Measurements from ENCODE around the gene ACR.

ACR gene

DNA sequence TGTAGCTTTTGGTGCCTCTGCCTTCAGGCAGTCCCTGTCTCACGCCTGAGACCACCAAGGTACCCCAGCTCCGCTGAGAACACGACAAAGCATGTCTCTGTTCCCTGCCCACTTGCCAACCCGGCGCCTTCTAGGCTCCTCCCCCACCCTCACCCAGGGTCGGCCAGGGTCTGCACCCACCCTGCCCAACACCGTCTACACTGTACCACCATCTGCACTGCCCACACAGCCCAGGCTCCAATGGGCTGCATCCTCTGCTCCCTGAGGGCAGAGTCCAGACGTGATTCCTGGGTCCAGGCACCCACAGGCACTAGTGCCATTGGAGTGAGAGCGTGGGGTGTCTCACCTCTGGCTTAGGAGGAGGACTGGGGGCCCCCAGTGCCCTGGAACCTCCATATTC is 22.8 kb upstream of the ACR start:
- Histone ChIP-seq H3K27me3 (ENCODE audit: low read length) (no peaks in the 10 kb centered on the region), H3K27ac (ENCODE audit: low read depth, low read length) (no peak overlapping the region), H3K79me2 (ENCODE audit: insufficient read depth, low read length) (no peaks in the 10 kb centered on the region), H4K20me1 (ENCODE audit: low read depth, low read length) (no peaks in the 10 kb centered on the region), H3K4me2 (ENCODE audit: low read depth, low read length, poor library complexity, severe bottlenecking) (no peak overlapping the region), H3K4me3 (ENCODE audit: insufficient read depth, low read length, poor library complexity, severe bottlenecking) (no peak overlapping the region), H3K36me3 (ENCODE audit: low read length) (no peaks in the 10 kb centered on the region), H3K9me2 (replicated peaks; ENCODE audit: insufficient read depth, low read length) (no peaks in the 10 kb centered on the region), H2AFZ (ENCODE audit: low read depth, low read length, severe bottlenecking) (no peak overlapping the region), H3F3A (ENCODE audit: insufficient read depth) (no peaks in the 10 kb centered on the region), H3K9me3 (ENCODE audit: insufficient read depth, low read length) (no peaks in the 10 kb centered on the region), H3K9ac (ENCODE audit: low read length) (no peak overlapping the region)
- no peak for TF ChIP-seq EZH2phosphoT487 (conservative IDR thresholded peaks at IDR 0.05; ENCODE audit: low read length)
- TF ChIP-seq, protein P1, sequence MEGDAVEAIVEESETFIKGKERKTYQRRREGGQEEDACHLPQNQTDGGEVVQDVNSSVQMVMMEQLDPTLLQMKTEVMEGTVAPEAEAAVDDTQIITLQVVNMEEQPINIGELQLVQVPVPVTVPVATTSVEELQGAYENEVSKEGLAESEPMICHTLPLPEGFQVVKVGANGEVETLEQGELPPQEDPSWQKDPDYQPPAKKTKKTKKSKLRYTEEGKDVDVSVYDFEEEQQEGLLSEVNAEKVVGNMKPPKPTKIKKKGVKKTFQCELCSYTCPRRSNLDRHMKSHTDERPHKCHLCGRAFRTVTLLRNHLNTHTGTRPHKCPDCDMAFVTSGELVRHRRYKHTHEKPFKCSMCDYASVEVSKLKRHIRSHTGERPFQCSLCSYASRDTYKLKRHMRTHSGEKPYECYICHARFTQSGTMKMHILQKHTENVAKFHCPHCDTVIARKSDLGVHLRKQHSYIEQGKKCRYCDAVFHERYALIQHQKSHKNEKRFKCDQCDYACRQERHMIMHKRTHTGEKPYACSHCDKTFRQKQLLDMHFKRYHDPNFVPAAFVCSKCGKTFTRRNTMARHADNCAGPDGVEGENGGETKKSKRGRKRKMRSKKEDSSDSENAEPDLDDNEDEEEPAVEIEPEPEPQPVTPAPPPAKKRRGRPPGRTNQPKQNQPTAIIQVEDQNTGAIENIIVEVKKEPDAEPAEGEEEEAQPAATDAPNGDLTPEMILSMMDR (IDR thresholded peaks at IDR 0.05; ENCODE audit: insufficient read depth, low read length, poor library complexity, severe bottlenecking): no peak

DNA sequence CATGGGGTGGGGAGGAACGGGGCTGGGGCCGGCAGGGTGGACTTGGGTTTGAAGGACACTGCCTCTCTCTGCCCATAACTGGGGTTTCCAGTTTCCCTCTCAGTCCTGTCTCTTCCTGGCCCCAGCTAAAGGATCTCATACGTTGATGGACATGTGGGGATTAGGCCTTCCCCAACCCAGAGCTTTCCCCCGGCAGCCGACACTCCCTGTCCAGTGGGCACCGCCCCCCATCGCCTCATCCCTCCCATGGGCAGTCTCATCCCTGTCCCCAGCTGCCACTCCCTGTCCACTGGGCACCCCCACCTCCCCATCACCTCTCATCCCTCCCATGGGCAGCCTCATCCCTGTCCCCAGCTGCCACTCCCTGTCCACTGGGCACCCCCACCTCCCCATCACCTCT is 22.2 kb upstream of the ACR start:
- Histone ChIP-seq H3K9ac (ENCODE audit: low read length) (no peak overlapping the region), H4K20me1 (ENCODE audit: low read depth, low read length) (no peaks in the 10 kb centered on the region), H3K4me3 (ENCODE audit: insufficient read depth, low read length, poor library complexity, severe bottlenecking) (no peak overlapping the region), H2AFZ (ENCODE audit: low read depth, low read length, severe bottlenecking) (no peak overlapping the region), H3K9me3 (ENCODE audit: insufficient read depth, low read length) (no peaks in the 10 kb centered on the region), H3F3A (ENCODE audit: insufficient read depth) (no peaks in the 10 kb centered on the region), H3K79me2 (ENCODE audit: insufficient read depth, low read length) (no peaks in the 10 kb centered on the region), H3K4me2 (ENCODE audit: low read depth, low read length, poor library complexity, severe bottlenecking) (no peak overlapping the region), H3K36me3 (ENCODE audit: low read length) (no peaks in the 10 kb centered on the region), H3K9me2 (replicated peaks; ENCODE audit: insufficient read depth, low read length) (no peaks in the 10 kb centered on the region), H3K27ac (ENCODE audit: low read depth, low read length) (no peak overlapping the region), H3K27me3 (ENCODE audit: low read length) (no peaks in the 10 kb centered on the region)
- TF ChIP-seq, protein P1 (IDR thresholded peaks at IDR 0.05; ENCODE audit: insufficient read depth, low read length, poor library complexity, severe bottlenecking): no peak
- TF ChIP-seq EZH2phosphoT487 (conservative IDR thresholded peaks at IDR 0.05; ENCODE audit: low read length): no peak

DNA sequence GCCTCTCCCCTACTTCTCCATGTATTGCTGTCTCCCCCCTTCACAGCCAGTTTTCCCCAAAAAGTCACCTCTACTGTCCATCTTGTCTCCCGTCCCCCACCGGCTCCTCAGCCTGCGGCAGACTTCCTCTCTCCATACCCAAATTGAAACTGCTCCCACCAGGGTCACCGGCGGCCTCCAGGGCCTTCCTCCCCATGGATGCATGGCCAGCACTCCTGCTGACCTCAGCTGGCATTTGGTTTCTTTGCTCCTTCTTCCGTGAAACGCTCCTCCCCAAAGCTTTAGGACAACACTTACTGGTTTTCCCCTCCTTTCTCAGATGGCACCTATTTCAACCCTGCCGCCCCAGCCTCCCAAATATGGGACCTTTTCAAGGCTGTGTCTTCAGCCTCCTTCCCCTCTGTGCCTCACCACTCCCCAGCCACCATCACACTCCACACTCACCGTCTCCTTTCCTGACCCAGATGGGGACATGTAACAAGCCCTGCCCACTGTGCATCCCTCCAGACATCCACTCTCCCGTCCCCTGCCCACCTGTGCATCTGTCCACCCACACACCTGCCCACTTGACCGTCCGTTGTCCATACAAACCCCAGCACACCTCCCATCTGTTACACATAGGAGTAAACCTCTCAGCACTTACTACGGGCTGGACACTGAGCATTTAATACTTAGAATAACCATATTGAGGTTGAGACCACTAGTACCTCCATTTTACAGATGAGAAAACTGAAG is 21.5 kb upstream of the ACR start:
- no peaks in the 10 kb centered on the region for H3K36me3 ChIP-seq (ENCODE audit: low read length)
- no peaks in the 10 kb centered on the region for H3K9me3 ChIP-seq (ENCODE audit: insufficient read depth, low read length)
- no peak overlapping the region for H3K9ac ChIP-seq (ENCODE audit: low read length)
- no peak overlapping the region for H3K27ac ChIP-seq (ENCODE audit: low read depth, low read length)
- no peaks in the 10 kb centered on the region for H3K27me3 ChIP-seq (ENCODE audit: low read length)
- no peaks in the 10 kb centered on the region for H4K20me1 ChIP-seq (ENCODE audit: low read depth, low read length)
- TF ChIP-seq, protein P1 (IDR thresholded peaks at IDR 0.05; ENCODE audit: insufficient read depth, low read length, poor library complexity, severe bottlenecking): no peak
- no peak for TF ChIP-seq EZH2phosphoT487 (conservative IDR thresholded peaks at IDR 0.05; ENCODE audit: low read length)
- no peak overlapping the region for H3K4me2 ChIP-seq (ENCODE audit: low read depth, low read length, poor library complexity, severe bottlenecking)
- H3K9me2 ChIP-seq (replicated peaks; ENCODE audit: insufficient read depth, low read length): no peaks in the 10 kb centered on the region
- H3K79me2 ChIP-seq (ENCODE audit: insufficient read depth, low read length): no peaks in the 10 kb centered on the region
- no peak overlapping the region for H2AFZ ChIP-seq (ENCODE audit: low read depth, low read length, severe bottlenecking)
- H3K4me3 ChIP-seq (ENCODE audit: insufficient read depth, low read length, poor library complexity, severe bottlenecking): no peak overlapping the region
- no peaks in the 10 kb centered on the region for H3F3A ChIP-seq (ENCODE audit: insufficient read depth)
